ENCODE results near the gene CIC.

DNA sequence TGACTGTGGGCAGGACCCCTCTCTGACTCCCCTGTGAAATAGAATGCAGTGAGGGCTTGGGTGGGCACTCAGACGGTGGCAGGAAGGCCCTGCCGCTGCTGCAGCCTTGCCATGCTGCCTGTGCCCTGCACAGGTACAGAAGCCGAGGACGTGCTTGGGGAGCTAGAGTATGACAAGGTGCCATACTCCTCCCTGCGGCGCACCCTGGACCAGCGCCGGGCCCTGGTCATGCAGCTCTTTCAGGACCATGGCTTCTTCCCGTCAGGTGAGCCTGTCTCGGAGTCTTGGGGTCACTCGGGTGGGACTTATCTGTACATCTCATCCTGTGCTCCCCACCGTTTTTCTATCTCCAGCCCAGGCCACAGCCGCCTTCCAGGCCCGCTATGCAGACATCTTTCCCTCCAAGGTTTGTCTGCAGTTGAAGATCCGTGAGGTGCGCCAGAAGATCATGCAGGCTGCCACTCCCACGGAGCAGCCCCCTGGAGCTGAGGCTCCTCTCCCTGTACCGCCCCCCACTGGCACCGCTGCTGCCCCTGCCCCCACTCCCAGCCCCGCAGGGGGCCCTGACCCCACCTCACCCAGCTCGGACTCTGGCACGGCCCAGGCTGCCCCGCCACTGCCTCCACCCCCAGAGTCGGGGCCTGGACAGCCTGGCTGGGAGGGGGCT is 25.6 kb downstream of the CIC start:
- TF ChIP-seq, protein P1, sequence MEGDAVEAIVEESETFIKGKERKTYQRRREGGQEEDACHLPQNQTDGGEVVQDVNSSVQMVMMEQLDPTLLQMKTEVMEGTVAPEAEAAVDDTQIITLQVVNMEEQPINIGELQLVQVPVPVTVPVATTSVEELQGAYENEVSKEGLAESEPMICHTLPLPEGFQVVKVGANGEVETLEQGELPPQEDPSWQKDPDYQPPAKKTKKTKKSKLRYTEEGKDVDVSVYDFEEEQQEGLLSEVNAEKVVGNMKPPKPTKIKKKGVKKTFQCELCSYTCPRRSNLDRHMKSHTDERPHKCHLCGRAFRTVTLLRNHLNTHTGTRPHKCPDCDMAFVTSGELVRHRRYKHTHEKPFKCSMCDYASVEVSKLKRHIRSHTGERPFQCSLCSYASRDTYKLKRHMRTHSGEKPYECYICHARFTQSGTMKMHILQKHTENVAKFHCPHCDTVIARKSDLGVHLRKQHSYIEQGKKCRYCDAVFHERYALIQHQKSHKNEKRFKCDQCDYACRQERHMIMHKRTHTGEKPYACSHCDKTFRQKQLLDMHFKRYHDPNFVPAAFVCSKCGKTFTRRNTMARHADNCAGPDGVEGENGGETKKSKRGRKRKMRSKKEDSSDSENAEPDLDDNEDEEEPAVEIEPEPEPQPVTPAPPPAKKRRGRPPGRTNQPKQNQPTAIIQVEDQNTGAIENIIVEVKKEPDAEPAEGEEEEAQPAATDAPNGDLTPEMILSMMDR (IDR thresholded peaks at IDR 0.05) = no peak
- TF ChIP-seq POLR2A (IDR thresholded peaks at IDR 0.05) = no peak

All from lower leg skin (tissue), 3 donors.